DOHH2 (cell line): Measurements from ENCODE around the gene TWIST2.

Experiments used
- EZH2phosphoT487 ChIP-seq: fragments of 200-600 bp; sonication (generic); IDR thresholded peaks from 2 replicates; pipeline ENCODE4 v1.6.1; 2017; ENCODE audit warnings: borderline replicate concordance, mild to moderate bottlenecking, antibody characterized with exemption, low read length, moderate library complexity, mixed read lengths
- TF ChIP-seq, protein P1 (sequence below): fragments of 200-600 bp; sonication (generic); IDR thresholded peaks from one replicate; pipeline ENCODE4 v1.5.1; 2014; ENCODE audit warnings: antibody characterized with exemption, mild to moderate bottlenecking, low read depth, low read length; ENCODE audit not compliant: poor library complexity, severe bottlenecking

DNA sequence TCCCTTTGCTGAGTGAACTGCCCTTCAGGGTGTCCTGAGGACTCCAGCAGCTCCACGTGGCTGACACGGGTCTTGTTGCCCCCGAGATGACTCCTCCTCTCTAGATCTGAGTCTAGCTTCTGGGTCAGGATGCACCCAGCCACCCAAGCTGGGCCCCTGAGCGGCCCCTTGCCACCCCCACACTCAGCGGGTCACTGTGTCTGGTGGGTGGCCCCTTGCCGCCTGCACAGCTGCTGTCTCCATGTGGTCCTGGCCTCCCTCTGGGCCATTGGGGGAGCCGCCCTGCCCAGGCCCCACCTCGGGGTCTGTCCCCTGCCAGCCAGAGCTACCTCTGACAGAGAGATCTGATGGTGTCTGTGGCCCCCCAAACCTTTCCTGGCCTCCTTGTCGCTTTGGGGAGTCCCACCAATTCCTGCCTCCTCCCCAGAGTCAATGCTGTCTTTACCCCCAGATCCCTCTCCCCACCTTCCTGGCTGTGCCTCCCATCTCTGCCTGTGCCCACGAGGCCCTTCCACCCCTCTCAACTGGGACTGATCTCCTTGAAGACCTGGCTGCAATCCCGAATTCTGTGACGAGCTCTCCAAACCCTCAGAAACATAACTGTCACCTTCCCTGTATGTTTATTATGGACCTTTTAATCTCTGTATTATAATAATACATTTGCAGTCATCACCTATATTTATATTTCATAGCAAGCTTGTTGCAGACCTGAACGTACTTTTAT is 46.5 kb downstream of the TWIST2 start:
- TF ChIP-seq, protein P1, sequence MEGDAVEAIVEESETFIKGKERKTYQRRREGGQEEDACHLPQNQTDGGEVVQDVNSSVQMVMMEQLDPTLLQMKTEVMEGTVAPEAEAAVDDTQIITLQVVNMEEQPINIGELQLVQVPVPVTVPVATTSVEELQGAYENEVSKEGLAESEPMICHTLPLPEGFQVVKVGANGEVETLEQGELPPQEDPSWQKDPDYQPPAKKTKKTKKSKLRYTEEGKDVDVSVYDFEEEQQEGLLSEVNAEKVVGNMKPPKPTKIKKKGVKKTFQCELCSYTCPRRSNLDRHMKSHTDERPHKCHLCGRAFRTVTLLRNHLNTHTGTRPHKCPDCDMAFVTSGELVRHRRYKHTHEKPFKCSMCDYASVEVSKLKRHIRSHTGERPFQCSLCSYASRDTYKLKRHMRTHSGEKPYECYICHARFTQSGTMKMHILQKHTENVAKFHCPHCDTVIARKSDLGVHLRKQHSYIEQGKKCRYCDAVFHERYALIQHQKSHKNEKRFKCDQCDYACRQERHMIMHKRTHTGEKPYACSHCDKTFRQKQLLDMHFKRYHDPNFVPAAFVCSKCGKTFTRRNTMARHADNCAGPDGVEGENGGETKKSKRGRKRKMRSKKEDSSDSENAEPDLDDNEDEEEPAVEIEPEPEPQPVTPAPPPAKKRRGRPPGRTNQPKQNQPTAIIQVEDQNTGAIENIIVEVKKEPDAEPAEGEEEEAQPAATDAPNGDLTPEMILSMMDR = no peak
- no peak for TF ChIP-seq EZH2phosphoT487
